Heart left ventricle (tissue), 16 donors: Measurements from ENCODE around the gene URM1. TPM values are rescaled to one million over a fixed set of nuclear protein-coding genes. Genes with fewer than 3 reads are reported as not detected.
"Not testable (repeated sequence)": the region's sequence is repeated elsewhere in the genome, so short reads cannot be mapped to it uniquely, and the experiment has no call there.

ENCODE experiments used
- ATAC-seq, 4 donors: fragments of 200-7000 bp; cut with Tn5 transposase; one replicate each; pipeline ENCODE4 v1.9.1; 2020 to 2022; ENCODE audit warnings: moderate library complexity in 4 of 4, mild to moderate bottlenecking in 3 of 4, moderate number of reproducible peaks in 1 of 4
- DNase-seq, 5 donors: peaks; one replicate each; pipeline ENCODE4 v3.0.0-alpha.2; 2020
- H3K27ac ChIP-seq, 12 donors: fragments of 200-600 bp; sonication (generic) in 4 of 12; one replicate each; pipeline versions ENCODE4 v1.5.0 to v1.8.0; 2016 to 2022; ENCODE audit warnings: mild to moderate bottlenecking in 2 of 12
- H3K27me3 ChIP-seq, 9 donors: fragments of 200-600 bp; sonication (generic) in 2 of 9; one replicate each; pipeline versions ENCODE4 v1.5.1 to v1.8.0; 2016 to 2022; ENCODE audit warnings: mild to moderate bottlenecking in 3 of 9
- H3K36me3 ChIP-seq, 9 donors: fragments of 200-600 bp; sonication (generic) in 2 of 9; one replicate each; pipeline versions ENCODE4 v1.5.0 to v1.8.0; 2018 to 2022; ENCODE audit warnings: mild to moderate bottlenecking in 2 of 9
- H3K4me1 ChIP-seq, 12 donors: fragments of 200-600 bp; sonication (generic) in 4 of 12; one replicate each; pipeline versions ENCODE4 v1.5.0 to v1.8.0; 2016 to 2022; ENCODE audit warnings: mild to moderate bottlenecking in 3 of 12
- H3K4me3 ChIP-seq, 12 donors: fragments of 200-600 bp; sonication (generic) in 4 of 12; one replicate each; pipeline versions ENCODE4 v1.5.0 to v1.8.0; 2017 to 2022; ENCODE audit warnings: mild to moderate bottlenecking in 9 of 12, moderate library complexity in 4 of 12
- H3K9me3 ChIP-seq, 12 donors: fragments of 200-600 bp; sonication (generic) in 4 of 12; one replicate each; pipeline versions ENCODE4 v1.5.0 to v1.8.0; 2016 to 2022; ENCODE audit warnings: mild to moderate bottlenecking in 1 of 12
- POLR2A ChIP-seq, 2 donors: fragments of 450-650 bp; IDR thresholded peaks; one replicate each; pipeline ENCODE4 v1.6.1; 2017; ENCODE audit warnings: antibody characterized with exemption in 2 of 2, mild to moderate bottlenecking in 2 of 2, moderate library complexity in 2 of 2
- WGBS, 4 donors: extraction: QIAGEN DNeasy Blood & Tissue Kit in 2 of 4; methylation state at CpG; one replicate each; pipeline versions ENCODE4 v1.1.5 to v1.1.7; 2013 to 2018; 5-methylcytosine and 5-hydroxymethylcytosine counted together
- intact Hi-C, 10 donors: fragments of 100-400 bp; cut with DNase I; formaldehyde crosslinking; loops; one replicate each; pipeline versions ENCODE4 v1.11.1 to v1.14.2; 2022
- polyA plus RNA-seq, 2 donors: library from polyadenylated mRNA; stranded (reverse); fragments of 200-250 nt; gene quantifications; one replicate each; pipeline ENCODE4 v1.2.3, GENCODE V29; 2013
- total RNA-seq, 9 donors: library from RNA; depleted of rRNA in 2 of 9; stranded (reverse); fragments of >200 nt in 2 of 9; fragmentation: NEBNext Ultra II Directional in 3 of 9; extraction: Animal tissue kit (Norgen Biotek cat#: 25700) in 3 of 9; gene quantifications; one replicate each; pipeline versions ENCODE4 v1.1.0 to v1.2.4, GENCODE V29; 2016 to 2023
- TF ChIP-seq, protein P1 (sequence below), 12 donors: fragments of 200-600 bp; sonication (generic) in 4 of 12; IDR thresholded peaks; one replicate each; pipeline versions ENCODE4 v1.5.0 to v1.8.0; 2018 to 2022; ENCODE audit warnings: antibody characterized with exemption in 12 of 12, mild to moderate bottlenecking in 5 of 12
- donor health status: ischemic (EF 13 %, LVEDD 7.1; RV severe dilation, severe dysfunction).
- donor health status: healthy with polysubstance abuse.
- donor health status: DM: no; HTN: yes; CAD: no.
- donor health status: DM: no; HTN: no; CAD: no.
- donor health status: ischemic (EF 25% LVEDD 6.9; RV normal size, moderate dysfunction).
- donor health status: ischemic (EF 25% LVEDD 5.7; RV mildly dilated, moderate dysfunction).
- donor health status: healthy.
- donor health status: DM: yes; HTN: yes; CAD: no.
- donor health status: ischemic (EF 35%, LVEDD 5.7; RV mildly dilated, moderate dysfunction).
- donor health status: nonischemic (EF 11% LVEDD 7.7; RV severe dilation, severe dysfunction).
- donor health status: DM: yes; HTN: yes; CAD: no.
- donor health status: PGD.
- donor health status: ischemic (EF 29% LVEDD 5.4; RV normal size, mild dysfunction).
- donor health status: nonischemic (EF 23%, LVEDD 6.1; RV moderate dilation, normal function).

URM1 gene
- total and polyA plus RNA-seq, 11 donors: 30.2 to 85.6 (median 45.4) TPM

DNA sequence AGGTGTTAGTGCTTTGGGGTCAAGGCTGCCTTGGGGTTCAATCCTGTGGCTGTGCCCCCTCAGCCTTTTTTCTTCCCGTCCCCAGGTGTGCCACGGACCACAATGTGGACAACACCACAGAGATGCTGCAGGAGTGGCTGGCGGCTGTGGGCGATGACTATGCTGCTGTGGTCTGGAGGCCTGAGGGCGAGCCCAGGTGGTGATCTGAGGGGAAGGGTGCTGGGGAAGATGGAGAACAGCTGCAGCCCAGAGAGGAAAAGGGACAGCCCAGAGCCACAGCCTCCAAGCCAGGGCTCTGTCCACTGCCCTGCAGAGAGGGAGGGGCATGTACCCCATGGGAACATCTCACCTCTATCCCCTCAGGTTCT, 51.6 kb downstream of the URM1 start:
- peaks cover 0 to 18% (median 0%) of the 10 kb centered on the region in 9 donors for H3K27me3 ChIP-seq
- no peak overlapping the region for H3K27ac ChIP-seq
- TF ChIP-seq, protein P1, sequence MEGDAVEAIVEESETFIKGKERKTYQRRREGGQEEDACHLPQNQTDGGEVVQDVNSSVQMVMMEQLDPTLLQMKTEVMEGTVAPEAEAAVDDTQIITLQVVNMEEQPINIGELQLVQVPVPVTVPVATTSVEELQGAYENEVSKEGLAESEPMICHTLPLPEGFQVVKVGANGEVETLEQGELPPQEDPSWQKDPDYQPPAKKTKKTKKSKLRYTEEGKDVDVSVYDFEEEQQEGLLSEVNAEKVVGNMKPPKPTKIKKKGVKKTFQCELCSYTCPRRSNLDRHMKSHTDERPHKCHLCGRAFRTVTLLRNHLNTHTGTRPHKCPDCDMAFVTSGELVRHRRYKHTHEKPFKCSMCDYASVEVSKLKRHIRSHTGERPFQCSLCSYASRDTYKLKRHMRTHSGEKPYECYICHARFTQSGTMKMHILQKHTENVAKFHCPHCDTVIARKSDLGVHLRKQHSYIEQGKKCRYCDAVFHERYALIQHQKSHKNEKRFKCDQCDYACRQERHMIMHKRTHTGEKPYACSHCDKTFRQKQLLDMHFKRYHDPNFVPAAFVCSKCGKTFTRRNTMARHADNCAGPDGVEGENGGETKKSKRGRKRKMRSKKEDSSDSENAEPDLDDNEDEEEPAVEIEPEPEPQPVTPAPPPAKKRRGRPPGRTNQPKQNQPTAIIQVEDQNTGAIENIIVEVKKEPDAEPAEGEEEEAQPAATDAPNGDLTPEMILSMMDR (IDR thresholded peaks at IDR 0.05): no peak
- no peak for TF ChIP-seq POLR2A (IDR thresholded peaks at IDR 0.05)
- H3K9me3 ChIP-seq: no peaks in the 10 kb centered on the region
- intact Hi-C loops: no loop called here
- ATAC-seq (no peak), DNase-seq (no peak)
- WGBS, 4 donors: 90 to 100% (median 94%) methylated on average over 2 to 5 of the region's 5 CpGs
- no peak overlapping the region for H3K4me3 ChIP-seq
- peaks cover 0 to 19% (median 0%) of the 10 kb centered on the region in 9 donors for H3K36me3 ChIP-seq
- peaks cover 0 to 28% (median 16%) of the 10 kb centered on the region in 12 donors for H3K4me1 ChIP-seq

DNA sequence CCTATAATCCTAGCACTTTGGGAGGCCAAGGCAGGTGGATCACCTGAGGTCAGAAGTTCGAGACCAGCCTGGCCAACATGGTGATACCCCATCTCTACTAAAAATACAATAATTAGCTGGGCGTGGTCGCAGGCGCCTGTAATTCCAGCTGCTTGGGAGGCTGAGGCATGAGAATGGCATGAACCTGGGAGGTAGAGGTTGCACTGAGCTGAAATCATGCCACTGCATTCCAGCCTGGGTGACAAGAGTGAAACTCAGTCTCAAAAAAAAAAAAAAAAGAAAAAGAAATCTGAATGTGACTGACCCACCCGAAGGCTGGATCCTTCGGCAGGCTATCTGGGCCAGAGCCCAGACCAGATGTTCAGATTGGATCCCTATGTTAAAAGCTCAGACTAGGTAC, 52.2 kb downstream of the URM1 start:
- H3K9me3 ChIP-seq, DNase-seq, H3K4me3 ChIP-seq, intact Hi-C loops, H3K27ac ChIP-seq, ATAC-seq: not testable (repeated sequence)
- 76 to 83% (median 80%) methylated on average over 6 of the region's 6 CpGs for whole genome bisulfite sequencing, 4 donors
- H3K4me1 ChIP-seq: peaks cover 0 to 28% (median 16%) of the 10 kb centered on the region in 12 donors
- H3K27me3 ChIP-seq: peaks cover 0 to 16% (median 0%) of the 10 kb centered on the region in 9 donors
- peaks cover 0 to 19% (median 0%) of the 10 kb centered on the region in 9 donors for H3K36me3 ChIP-seq

DNA sequence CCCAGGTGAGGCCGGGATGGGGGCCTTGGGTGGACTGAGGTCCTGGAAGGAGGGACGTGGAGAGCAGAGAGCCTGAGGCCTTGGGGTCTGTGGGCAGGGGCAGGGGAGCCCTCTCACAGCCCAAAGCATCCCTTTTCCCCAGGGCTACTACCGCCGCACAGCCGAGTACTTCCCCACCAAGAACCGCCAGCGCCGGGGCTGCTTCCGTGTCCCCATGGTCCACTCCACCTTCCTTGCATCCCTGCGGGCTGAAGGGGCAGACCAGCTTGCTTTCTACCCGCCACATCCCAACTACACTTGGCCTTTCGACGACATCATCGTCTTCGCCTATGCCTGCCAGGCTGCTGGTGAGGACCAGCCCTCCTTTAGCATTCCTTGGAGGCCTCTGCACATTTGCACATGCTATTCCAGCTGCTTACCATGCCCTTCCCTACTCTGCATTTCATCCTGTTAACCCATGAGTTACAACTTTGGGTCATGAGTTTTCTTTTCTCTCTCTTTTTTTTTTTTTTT, 53.1 kb downstream of the URM1 start:
- DNase-seq (no peak), ATAC-seq (no peak)
- H3K27me3 ChIP-seq: peaks cover 0 to 7% (median 0%) of the 10 kb centered on the region in 9 donors
- no peaks in the 10 kb centered on the region for H3K9me3 ChIP-seq
- 95 to 97% (median 96%) methylated on average over 14 to 15 of the region's 15 CpGs for WGBS, 4 donors
- H3K36me3 ChIP-seq: peaks cover 0 to 19% (median 0%) of the 10 kb centered on the region in 9 donors
- no peak overlapping the region for H3K4me3 ChIP-seq
- H3K4me1 ChIP-seq: peaks cover 0 to 21% (median 10%) of the 10 kb centered on the region in 12 donors
- no peak overlapping the region for H3K27ac ChIP-seq
- intact Hi-C loops: no loop called here
- TF ChIP-seq, protein P1 (IDR thresholded peaks at IDR 0.05): no peak
- no peak for TF ChIP-seq POLR2A (IDR thresholded peaks at IDR 0.05)

DNA sequence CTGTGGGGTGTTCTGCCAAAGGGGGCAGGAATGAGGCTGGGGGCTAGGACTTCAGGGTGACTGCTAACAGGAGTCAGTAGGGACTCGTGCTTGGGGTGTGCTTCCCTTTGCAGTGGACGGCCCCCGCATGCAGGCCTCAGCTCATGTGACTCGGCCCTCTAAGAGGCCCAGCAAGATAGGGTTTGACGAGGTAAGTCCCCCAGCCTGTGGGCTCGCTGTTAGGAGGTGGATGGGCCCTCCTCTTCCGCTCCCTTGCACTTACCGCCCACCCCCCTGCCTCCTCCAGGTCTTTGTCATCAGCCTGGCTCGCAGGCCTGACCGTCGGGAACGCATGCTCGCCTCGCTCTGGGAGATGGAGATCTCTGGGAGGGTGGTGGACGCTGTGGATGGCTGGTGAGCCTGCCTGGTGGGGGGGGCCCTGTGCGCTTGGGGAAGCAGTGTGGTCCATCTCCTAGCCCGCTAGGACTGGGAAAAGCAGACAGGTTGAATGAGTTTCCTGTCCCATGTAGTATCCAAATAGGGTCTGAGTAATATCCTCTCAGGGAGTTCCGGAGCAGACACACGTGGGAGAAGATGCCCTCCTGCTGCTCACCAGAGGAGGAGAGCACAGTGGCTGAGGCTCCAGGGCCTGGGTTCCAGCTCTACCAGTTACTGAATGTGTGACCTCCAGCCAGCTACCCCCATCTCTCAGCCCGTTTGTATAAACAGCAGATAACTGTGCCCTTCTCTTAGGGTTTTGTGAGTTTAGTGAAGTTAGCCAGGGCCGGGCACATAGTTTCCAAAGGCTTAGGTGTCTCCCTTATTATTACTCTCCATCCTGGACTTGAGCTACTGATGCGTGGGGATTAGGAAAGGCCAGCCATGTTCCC, 57.7 kb downstream of the URM1 start:
- Histone ChIP-seq H3K4me3 (no peak overlapping the region), H3K36me3 (peaks cover 0 to 13% (median 0%) of the 10 kb centered on the region in 9 donors), H3K27me3 (no peaks in the 10 kb centered on the region), H3K4me1 (no peaks in the 10 kb centered on the region), H3K9me3 (no peaks in the 10 kb centered on the region), H3K27ac (no peak overlapping the region)
- peak in 1 of 4 donors; percentile 33 for ATAC-seq
- TF ChIP-seq, protein P1 (IDR thresholded peaks at IDR 0.05): no peak
- TF ChIP-seq POLR2A (IDR thresholded peaks at IDR 0.05): no peak
- DNase-seq: no peak
- 67 to 76% (median 73%) methylated on average over 16 to 22 of the region's 22 CpGs for WGBS, 4 donors
- intact Hi-C loops: no loop called here
